Astrocyte of the cerebellum (primary cell): ENCODE results near the gene TMEM183A.

Experiments used
- DNase-seq: peaks from one replicate; pipeline ENCODE4 v3.0.0-alpha.2; 2011; ENCODE audit warnings: low read depth
- H3K4me3 ChIP-seq: 2 replicates; pipeline ENCODE4 v1.5.1; 2011; ENCODE audit warnings: mild to moderate bottlenecking, low read depth, low read length, moderate library complexity
- CTCF ChIP-seq: IDR thresholded peaks from 2 replicates; pipeline ENCODE4 v1.5.1; 2012; ENCODE audit warnings: low read length, low read depth, moderate library complexity, mild to moderate bottlenecking; ENCODE audit errors: missing control alignments
- in situ Hi-C: cut with HindIII; loops from 2 replicates; pipeline ENCODE4 v1.10.0; 2017; ENCODE audit warnings: low sequenced_read_pairs

TMEM183A gene

GRCh38 chr1:203044546-203045250 lies 37.5 kb downstream of the TMEM183A start:
- TF ChIP-seq CTCF, result no peak
- H3K4me3 ChIP-seq, result no peak overlapping the region
- in situ Hi-C loops, result no loop called here
- DNase-seq, result no peak

- no peak overlapping the region for H3K4me3 ChIP-seq
- TF ChIP-seq CTCF, result no peak
- in situ Hi-C loops, result no loop called here
- DNase-seq, result no peak
Measured at GRCh38 chr1:203045336-203045735, 38.2 kb downstream of the TMEM183A start.

GRCh38 chr1:203045821-203046594 lies 38.8 kb downstream of the TMEM183A start:
- in situ Hi-C loops, result no loop called here
- DNase-seq, result no peak
- TF ChIP-seq CTCF, result no peak
- no peak overlapping the region for H3K4me3 ChIP-seq

- DNase-seq, result peak; percentile 18
Measured at GRCh38 chr1:203046984-203047630, 39.9 kb downstream of the TMEM183A start.

GRCh38 chr1:203048086-203048485 lies 40.9 kb downstream of the TMEM183A start:
- in situ Hi-C loops, result no loop called here
- TF ChIP-seq CTCF, result no peak
- no peak overlapping the region for H3K4me3 ChIP-seq
- no peak for DNase-seq

More at GRCh38 chr1:203046984-203047630, 39.9 kb downstream of the TMEM183A start:
- TF ChIP-seq CTCF, result no peak
- in situ Hi-C loops, result no loop called here
- no peak overlapping the region for H3K4me3 ChIP-seq

- no peak for TF ChIP-seq CTCF
- no peak overlapping the region for H3K4me3 ChIP-seq
- DNase-seq, result no peak
- in situ Hi-C loops, result no loop called here
Measured at GRCh38 chr1:203048555-203049051, 41.4 kb downstream of the TMEM183A start.
